ENCODE data around the gene TMEM25.
"Not testable (repeated sequence)": the region's sequence is repeated elsewhere in the genome, so short reads cannot be mapped to it uniquely, and the experiment has no call there.

Gene TMEM25

GRCh38 chr11:118532091-118532490, 1.1 kb downstream of the TMEM25 start:
- no peak for DNase-seq (ENCODE audit: low read depth in 1 of 2, low spot score in 1 of 2)

GRCh38 chr11:118532852-118533768, 2.1 kb downstream of the TMEM25 start:
- no peak for DNase-seq (ENCODE audit: low read depth in 1 of 2, low spot score in 1 of 2)

GRCh38 chr11:118533769-118534729, 3.1 kb downstream of the TMEM25 start:
- no peak for DNase-seq (ENCODE audit: low read depth in 1 of 2, low spot score in 1 of 2)

- no peak for DNase-seq (ENCODE audit: low read depth in 1 of 2, low spot score in 1 of 2)
Measured at GRCh38 chr11:118535261-118535660, 4.3 kb downstream of the TMEM25 start.

GRCh38 chr11:118536726-118537125, 5.7 kb downstream of the TMEM25 start:
- DNase-seq (ENCODE audit: low read depth in 1 of 2, low spot score in 1 of 2) = no peak

GRCh38 chr11:118537409-118537980, 6.5 kb downstream of the TMEM25 start:
- no peak for DNase-seq (ENCODE audit: low read depth in 1 of 2, low spot score in 1 of 2)

GRCh38 chr11:118544010-118544646, 13.1 kb downstream of the TMEM25 start:
- DNase-seq (ENCODE audit: low read depth in 1 of 2, low spot score in 1 of 2) = no peak

GRCh38 chr11:118544647-118545010, 13.6 kb downstream of the TMEM25 start:
- DNase-seq (ENCODE audit: low read depth in 1 of 2, low spot score in 1 of 2) = no peak

- no peak for DNase-seq (ENCODE audit: low read depth in 1 of 2, low spot score in 1 of 2)
Measured at GRCh38 chr11:118545533-118545932, 14.5 kb downstream of the TMEM25 start.

GRCh38 chr11:118547132-118547531, 16.1 kb downstream of the TMEM25 start:
- no peak for DNase-seq (ENCODE audit: low read depth in 1 of 2, low spot score in 1 of 2)

GRCh38 chr11:118552341-118552740, 21.3 kb downstream of the TMEM25 start:
- no peak for DNase-seq (ENCODE audit: low read depth in 1 of 2, low spot score in 1 of 2)

GRCh38 chr11:118560806-118561205, 29.8 kb downstream of the TMEM25 start:
- DNase-seq (ENCODE audit: low read depth in 1 of 2, low spot score in 1 of 2) = no peak

- DNase-seq (ENCODE audit: low read depth in 1 of 2, low spot score in 1 of 2) = no peak
Measured at GRCh38 chr11:118565051-118565450, 34.1 kb downstream of the TMEM25 start.

GRCh38 chr11:118569670-118570069, 38.7 kb downstream of the TMEM25 start:
- no peak for DNase-seq (ENCODE audit: low read depth in 1 of 2, low spot score in 1 of 2)

GRCh38 chr11:118570787-118571186, 39.8 kb downstream of the TMEM25 start:
- DNase-seq (ENCODE audit: low read depth in 1 of 2, low spot score in 1 of 2) = no peak

- not testable (repeated sequence) for DNase-seq (ENCODE audit: low read depth in 1 of 2, low spot score in 1 of 2)
Measured at GRCh38 chr11:118571701-118572060, 40.7 kb downstream of the TMEM25 start.

- peak; percentile 62 to 71 for DNase-seq (ENCODE audit: low read depth in 1 of 2, low spot score in 1 of 2)
Measured at GRCh38 chr11:118572061-118572980, 41.3 kb downstream of the TMEM25 start, which contains the start of gene ARCN1. Gene ARCN1 (plus strand): TSS chr11:118572409. CDS start chr11:118572548, 139 bp downstream.

- peak in 1 of 2 donors; percentile 30 for DNase-seq (ENCODE audit: low read depth in 1 of 2, low spot score in 1 of 2)
Measured at GRCh38 chr11:118572981-118573550, 42.1 kb downstream of the TMEM25 start.

GRCh38 chr11:118574636-118575035, 43.6 kb downstream of the TMEM25 start:
- DNase-seq (ENCODE audit: low read depth in 1 of 2, low spot score in 1 of 2) = no peak

Data from activated CD4-positive, alpha-beta T cell treated with anti-CD3 and anti-CD28 coated beads, Interleukin-2, amount 50 U/mL, for 24 hours (primary cell).